22Rv1 (cell line): ENCODE data around the gene ZBTB3.
A peak's percentile ranks its signal among the peaks of the same experiment; 100 is the strongest.

Experiments used
- H3K27ac ChIP-seq: fragments of 450-650 bp; 2 replicates; pipeline ENCODE4 v1.5.1; 2017
- CTCF ChIP-seq: fragments of 450-650 bp; IDR thresholded peaks from 2 replicates; pipeline ENCODE4 v1.5.1; 2017; ENCODE audit warnings: mild to moderate bottlenecking
- ZFX ChIP-seq: fragments of 450-650 bp; IDR thresholded peaks from 2 replicates; pipeline ENCODE4 v1.6.1; 2017; ENCODE audit warnings: antibody characterized with exemption, borderline replicate concordance

Gene ZBTB3

GRCh38 chr11:62791501-62792201 is 37.7 kb upstream of the ZBTB3 start, which contains the start of gene TMEM223:
Gene TMEM223 (minus strand): TSS chr11:62792006. CDS start chr11:62791994, 12 bp downstream.
- TF ChIP-seq CTCF (no peak), ZFX (no peak)
- H3K27ac ChIP-seq: peak within 1 kb of the TSS; percentile 98

- H3K27ac ChIP-seq: peak overlapping the region; percentile 98
- TF ChIP-seq ZFX (no peak), CTCF (no peak)
Measured at GRCh38 chr11:62789576-62789975, 35.6 kb upstream of the ZBTB3 start.

GRCh38 chr11:62788991-62789390 is 35.0 kb upstream of the ZBTB3 start:
- TF ChIP-seq ZFX: no peak
- TF ChIP-seq CTCF: no peak
- peak overlapping the region; percentile 98 for H3K27ac ChIP-seq

GRCh38 chr11:62787005-62787759 is 33.2 kb upstream of the ZBTB3 start, which contains the start of gene TMEM179B:
Gene TMEM179B (plus strand): TSS chr11:62787402. CDS start chr11:62787432, 30 bp downstream.
- peak; percentile 68 for TF ChIP-seq CTCF
- TF ChIP-seq ZFX: no peak

GRCh38 chr11:62786318-62787004 is 32.5 kb upstream of the ZBTB3 start:
- H3K27ac ChIP-seq: peak overlapping the region; percentile 98
- TF ChIP-seq ZFX (no peak), CTCF (peak; percentile 96)

More at GRCh38 chr11:62787005-62787759, 33.2 kb upstream of the ZBTB3 start, which contains the start of gene TMEM179B:
- H3K27ac ChIP-seq: peak within 1 kb of the TSS; percentile 98

GRCh38 chr11:62782753-62783152 is 28.8 kb upstream of the ZBTB3 start:
- TF ChIP-seq CTCF (no peak), ZFX (no peak)
- H3K27ac ChIP-seq: no peak overlapping the region
